Activated naive CD4-positive, alpha-beta T cell treated with Interleukin-2 at 50 U/mL for 16 hours (primary cell): ENCODE data around the gene TLCD1.
A peak's percentile ranks its signal among the peaks of the same experiment; 100 is the strongest.

Experiments
- DNase-seq: peaks from one replicate; pipeline ENCODE4 v3.0.0-alpha.2; 2020

Gene TLCD1

DNA sequence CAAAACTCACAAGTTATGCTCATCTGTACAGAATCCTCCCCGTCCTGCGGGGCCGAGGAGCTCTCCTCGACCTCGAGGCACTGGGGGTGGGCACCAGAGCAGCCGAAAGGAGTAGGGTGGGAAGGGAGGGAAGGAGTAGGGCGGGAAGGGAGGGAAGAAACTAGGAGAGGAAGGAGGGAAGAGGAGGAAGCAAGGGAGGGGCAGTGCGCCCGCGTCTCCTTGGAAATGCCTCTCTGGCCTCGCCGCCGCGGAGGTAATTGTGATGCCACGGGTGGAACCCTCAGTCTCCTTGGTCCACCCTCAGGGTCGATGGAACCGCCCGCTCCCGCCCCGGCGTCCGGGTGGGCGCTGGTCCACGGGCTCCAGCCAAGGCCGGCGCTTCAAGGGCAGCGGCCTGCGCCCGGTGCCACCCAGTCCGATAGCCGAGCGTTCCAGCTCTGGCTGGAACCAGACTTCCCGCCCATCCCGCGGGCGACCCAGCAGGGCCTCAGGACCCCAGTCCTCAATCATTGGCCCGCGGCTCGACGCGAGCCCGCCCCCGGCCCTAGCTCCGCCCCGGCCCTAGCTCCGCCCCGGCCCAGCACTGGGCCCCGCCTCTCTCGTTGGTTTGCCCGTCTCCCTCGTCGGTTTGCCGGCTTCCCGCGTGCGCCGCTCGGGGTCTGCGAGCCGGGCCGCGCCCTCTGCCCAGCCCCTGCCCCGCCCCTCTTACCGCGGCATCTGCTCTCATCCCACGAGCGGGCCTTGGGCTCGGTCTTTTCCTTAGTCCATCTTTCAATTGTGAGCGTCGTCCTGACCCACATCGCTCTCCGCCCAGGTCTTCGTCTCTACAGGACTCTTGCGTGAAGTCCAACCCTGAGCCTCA, 14.9 kb downstream of the TLCD1 start:
- DNase-seq: peak; percentile 92

DNA sequence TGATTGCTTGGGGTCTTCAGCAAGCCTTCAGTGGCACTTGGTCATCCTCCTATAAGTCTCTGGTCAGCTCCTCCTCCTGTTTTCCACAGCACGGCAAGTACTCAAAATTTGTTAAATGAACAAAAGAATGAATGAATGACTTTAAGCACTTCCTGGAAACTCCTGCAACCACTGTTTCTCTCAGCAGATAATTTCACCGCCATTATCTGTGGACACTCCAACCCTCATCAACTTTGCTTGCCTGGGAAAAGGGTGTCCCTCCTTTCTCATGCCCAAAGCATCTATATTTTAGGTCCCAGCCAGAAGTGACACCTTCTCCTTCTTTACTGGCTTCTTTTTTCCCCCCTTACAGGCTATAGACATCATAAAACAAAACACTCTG, 18.7 kb downstream of the TLCD1 start:
- DNase-seq: no peak

DNA sequence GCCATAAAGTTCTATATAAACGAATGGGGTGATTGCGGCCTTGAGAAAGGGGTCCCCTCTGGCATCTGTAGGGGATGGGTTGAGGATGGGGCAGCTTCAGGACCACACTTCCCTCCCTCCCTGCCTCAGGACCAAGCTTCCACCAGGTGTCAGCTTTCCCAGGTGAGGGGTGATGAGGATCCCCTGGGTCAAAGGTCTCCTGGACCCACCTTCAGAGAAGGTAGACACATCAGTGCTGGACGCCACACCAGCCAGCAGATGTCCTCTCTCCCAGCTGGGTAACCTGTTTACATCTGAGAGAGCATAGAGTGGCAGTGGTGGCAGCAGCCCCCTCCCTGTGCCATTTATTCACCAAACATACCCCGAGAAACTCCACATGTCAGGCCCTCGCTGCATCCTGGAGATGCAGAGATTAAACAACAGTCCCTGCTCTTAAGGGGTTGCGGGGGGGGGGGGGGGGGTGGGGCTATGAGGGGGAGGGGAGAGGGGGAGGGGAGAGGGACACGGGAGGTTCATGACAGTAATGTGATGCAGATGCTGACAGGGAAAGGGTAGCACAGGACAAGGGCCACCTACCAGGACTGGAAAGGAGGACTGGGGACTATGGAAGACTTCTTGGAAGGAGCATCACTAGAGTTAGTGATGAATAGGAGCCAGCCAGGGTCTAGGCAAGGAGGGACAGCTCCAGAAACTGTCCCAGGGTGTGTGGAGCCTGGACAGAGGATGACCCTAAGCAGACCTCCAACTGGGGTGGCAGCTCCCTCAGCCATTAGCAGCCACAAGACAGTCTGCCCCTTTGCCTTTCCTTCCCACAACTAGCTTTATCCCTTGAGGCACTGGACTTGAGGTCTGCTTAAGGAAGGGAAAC, 19.3 kb downstream of the TLCD1 start:
- no peak for DNase-seq

DNA sequence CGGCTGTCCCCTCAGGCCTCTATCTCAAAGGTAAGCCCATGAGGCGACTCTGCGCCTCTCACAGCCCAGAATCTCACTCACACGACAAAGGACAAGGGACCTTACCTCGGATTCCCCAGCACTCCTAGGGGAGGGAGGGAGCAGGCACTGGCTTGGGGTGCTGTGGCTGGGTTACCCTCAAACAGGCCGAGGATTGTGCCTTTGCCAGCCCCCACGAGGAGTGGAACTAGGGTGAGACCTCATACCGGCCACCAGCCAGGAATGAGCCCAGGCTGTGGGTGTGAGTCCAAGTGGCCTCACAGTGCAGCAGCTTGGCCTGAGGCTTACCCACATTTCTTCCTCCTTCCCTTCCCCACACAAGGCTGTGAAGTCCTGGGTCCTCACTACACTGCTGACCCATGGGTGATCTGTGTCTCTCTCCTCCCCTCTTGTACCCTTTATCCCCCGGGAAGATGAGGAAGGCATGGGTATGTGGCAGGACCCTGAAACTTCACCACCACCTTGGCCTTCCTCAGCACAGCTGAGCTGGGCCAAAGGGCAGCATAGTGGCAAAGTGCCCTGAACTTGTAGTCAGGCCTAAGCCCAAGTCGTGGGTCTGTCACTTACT, 20.2 kb downstream of the TLCD1 start:
- DNase-seq: no peak

DNA sequence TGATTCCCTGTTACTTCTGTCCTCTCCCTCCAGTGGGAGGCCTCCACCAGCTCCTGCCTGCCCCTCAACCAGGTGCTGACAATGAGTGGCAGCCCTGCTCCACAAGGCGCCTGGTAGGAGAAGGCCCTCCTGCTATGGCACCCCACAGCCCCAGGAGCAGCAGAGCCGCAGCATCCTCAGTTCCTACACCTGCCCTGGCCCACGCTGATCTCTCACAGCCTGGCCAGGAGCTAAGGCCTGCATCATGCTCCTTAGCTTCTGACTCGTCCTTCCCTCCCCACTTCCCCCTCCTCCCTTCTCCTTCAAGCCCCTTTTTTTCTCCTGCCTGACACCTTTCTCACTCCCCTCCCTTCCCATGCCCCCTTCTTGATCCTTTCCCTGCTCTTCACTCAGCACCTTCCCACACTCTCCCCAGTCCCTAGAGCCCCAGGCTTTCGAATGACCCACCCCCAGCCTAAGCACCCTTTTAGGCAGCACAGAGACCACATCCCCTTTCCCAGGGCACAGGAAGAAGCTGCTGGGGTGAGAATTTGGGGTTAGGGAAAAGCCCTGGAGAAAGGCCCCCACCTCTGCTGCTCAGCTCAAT, 20.9 kb downstream of the TLCD1 start:
- no peak for DNase-seq

DNA sequence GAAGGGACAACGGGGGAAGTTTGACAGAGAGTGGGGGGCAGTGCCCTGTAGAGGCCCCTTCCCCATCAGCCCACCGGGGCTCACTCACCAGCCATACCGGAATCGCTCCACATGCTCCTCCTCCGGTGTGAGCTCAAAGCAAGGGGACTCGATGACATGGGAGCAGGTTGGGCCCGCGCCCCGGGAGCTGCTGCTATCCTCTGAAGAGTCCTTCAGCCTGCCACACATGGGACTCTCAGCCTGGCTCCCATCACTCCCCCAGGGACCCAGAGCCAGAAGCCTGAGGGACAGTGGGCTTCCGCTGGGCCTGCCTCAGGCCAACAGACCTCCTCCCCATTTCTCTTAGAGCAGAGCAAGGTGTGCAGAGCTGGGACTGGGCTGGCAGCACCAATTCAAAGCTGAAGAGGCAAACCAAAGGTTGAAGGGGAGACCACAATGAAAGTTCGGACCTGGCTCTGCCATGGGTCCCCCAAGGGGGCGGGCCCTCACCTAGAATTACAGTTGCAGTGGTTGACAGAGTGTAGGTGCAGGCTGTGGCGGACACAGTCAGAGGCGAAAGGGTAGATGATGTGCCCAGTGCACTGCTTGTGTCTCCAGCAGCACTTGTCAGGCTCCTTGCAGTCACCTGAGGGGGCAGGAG, 21.7 kb downstream of the TLCD1 start:
- DNase-seq: no peak

DNA sequence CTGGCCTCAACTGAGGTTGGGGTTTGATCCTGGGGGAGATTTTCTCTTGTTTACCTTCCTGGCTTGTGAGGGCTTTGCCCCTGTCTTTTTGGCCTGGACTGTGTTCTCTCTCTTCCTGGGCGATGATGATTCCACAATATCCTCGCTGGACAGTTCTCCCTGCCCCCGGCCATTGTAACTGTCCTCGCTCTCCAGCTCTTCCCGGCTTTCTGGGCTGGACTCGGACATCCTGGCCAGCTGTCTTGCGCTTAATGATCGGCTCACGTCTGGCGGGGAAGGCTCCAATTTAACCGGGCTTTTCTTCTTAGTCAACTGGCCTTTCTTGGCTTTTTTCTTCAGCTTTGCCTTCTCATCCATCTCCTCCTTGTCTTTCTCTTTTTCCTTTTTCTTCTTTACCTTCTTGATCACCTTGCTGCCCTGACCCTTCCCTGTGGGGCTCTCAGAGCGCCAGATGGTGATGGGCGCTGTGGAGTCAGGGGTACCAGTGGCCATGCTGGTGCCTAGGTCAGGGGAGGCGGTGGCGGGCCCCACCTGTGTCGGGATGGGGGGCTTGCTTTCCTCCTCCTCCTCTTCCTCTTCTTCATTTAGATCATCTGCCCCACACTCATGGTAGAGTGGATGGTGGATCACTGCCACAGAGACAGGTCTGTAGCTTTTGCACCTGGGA, 22.3 kb downstream of the TLCD1 start:
- no peak for DNase-seq

DNA sequence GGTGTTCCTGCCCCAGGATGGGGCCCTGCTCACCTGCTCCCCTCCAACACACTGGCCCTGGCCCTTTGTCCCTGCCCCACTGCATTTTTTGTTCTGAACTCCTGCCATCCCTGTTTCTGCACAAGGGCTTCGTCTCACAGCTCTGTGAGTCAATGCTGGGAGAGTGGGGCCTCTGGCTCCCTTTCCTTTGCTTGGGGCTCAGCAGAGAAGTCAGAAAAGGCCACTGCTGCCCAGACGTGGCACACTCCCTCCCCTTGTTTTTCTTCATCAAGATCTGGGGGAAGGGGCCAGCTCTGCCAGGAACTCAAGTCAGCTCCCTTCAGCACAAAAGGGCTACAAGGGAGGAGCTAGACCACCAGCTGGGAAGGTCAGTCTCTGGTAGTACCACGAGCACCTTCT, 23.3 kb downstream of the TLCD1 start:
- no peak for DNase-seq

DNA sequence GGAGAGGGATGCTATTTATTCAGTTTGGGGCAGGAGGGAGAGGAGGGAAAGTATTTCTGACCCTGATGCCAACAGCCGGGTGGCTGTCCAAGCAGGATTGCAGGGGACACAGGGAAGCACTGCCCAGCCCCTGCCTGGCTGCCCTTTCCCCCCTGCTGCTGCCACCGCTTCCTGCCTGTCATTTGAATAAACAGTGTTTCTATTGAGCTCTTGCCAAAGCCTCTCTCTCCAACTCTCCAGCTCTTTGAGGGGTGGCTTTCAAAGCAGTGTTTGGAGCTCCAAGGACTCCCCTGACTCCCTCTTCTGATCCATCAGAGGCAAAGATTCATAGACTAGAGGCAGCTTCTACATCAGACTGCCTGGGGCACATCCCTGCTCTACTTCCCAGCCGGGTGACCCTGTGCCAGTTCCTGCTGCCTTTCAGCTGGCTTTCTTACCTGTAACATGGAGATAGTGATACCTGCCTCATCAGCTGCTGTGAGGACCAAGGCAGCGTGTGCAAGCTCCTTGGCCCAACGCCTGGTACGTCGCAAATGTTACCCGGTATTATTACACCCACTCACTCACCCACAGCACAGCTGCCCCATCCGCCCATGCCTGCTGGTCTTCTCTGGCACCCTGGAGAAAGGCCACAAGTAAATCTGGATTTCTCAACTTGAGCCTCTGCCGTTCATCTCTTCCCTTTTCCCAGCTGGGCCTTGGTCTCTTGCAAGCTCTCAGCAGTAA, 23.8 kb downstream of the TLCD1 start:
- no peak for DNase-seq

DNA sequence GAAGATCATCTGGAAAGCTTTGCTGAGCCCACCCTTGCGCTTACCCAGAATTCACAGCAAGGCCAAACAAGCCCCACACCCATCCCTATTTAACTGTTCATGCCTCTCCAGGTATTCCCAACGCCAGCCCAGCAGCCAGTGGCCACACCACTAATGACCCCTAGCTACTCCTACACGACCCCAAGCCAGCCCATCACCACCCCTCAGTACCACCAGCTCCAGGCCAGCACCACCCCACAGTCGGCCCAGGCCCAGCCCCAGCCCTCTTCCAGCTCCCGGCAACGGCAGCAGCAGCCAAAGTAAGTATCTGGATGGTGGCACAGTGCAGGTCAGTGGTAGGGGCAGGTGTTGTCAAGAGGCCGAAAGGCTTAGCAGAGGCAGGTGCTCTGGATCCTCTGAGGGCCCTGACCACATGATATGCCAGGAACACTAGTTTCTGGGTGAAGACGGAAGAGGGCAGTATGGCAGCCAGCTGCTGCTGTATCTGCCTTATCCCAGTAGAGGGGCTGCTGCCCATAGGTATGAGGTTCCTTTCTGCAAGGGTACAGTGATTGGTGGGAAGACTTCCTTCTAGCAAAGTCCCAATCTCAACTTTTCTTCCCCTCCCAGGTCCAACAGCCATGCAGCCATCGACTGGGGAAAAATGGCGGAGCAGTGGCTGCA, 25.1 kb downstream of the TLCD1 start:
- DNase-seq: no peak

DNA sequence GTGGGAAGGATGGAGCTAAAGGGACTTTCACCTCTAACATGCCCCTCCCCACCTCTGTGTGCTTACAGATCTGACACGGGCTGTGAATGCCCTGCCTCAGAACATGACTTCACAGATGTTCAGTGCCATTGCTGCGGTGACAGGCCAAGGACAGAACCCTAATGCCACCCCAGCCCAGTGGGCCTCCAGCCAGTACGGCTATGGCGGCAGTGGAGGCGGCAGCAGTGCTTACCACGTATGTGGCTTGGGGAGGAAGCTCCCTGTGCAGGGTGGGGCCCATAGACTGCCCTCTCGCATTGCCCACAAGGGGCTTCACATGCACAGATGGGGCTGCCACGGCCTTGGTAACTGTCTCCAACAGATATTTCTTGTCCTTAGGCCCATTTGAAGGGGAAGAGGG, 25.8 kb downstream of the TLCD1 start:
- DNase-seq: no peak

DNA sequence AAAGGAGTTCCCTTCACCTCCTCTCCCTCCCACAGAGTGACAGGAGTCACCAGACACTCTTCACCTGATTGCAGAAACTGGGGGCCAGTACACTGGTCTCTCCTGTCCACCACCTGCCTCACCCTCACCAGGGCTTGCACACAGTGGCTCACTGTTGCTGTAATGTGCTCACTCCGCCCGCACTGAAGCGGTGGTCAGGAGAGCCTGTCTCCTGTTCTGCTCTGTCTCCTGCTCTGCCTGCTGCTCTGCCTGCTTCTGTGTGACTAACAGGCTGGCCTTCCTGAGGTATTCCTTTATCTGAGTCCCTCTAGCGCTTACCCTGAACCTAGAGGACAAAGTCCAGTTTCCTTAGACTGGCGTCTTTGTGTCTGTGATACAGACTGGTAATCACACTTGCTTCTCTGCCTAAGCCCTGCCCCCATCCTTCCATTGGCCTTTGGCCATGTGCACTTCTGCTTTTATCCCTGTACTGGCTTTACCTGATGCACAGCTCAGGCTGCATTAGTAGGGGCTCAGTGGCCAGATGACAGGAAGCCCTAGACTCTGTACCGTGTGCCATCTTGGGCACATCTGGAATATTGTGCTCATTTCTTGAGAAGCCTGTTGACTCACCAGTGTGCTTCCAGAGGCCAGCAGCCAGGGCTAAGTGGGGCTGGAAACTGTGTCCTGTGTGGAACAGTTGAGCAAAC, 27.6 kb downstream of the TLCD1 start:
- no peak for DNase-seq

DNA sequence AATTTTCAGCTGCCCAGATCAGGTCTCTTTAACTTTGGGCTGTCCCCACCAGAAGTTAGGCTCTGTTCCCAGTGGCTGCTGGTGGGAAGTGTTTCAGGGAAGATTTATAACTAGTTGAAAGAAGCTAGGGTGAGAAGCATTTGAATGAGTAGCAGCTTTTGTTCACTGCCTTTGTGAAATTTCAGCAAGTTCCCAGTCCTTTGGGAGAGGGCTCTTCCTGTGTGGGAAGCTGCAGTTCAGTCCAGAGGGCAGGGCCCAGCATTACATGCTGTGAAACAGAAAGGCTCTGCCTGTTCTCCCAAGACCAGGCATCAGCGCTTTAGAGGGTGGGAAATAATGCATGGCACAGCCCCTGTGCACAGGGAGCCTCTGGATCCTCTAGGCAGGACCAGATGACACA, 32.2 kb downstream of the TLCD1 start:
- no peak for DNase-seq

DNA sequence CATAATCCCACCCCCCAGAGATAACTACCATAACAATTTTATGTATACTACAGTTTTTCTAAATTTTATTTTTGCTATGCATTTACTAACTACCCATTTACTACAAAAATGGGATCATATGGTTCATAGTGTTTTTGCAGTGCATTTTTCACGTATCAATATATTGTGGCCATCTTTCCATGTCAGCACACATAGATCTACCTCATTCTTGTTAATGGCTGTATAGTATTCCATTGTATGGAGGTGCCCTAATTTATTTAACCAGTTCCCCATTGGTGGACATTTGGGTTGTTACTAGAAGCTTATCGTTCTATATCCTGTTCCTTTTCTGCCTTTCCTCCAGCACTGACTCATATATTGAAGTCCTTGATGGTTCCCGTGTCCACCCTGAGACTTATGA, 37.0 kb downstream of the TLCD1 start:
- DNase-seq: no peak

DNA sequence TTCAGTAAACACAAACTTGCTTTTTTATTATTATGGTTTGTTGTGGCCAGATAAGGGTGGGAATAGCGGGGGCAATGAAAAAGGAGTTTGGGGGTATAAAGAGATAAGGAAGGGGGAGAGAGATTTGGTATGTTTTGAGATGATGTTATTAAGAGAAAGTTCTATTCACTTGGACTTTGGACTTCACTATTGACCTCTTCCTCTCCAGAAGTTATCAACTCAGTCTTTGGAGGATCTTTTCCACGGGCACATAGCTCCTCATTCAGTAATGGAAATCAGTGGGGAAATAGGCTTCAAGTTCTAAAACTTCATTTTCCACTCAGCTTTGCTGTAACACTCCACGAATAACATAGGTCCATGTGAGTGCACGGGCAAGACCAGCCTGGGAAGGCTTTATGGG, 37.6 kb downstream of the TLCD1 start:
- DNase-seq: no peak

DNA sequence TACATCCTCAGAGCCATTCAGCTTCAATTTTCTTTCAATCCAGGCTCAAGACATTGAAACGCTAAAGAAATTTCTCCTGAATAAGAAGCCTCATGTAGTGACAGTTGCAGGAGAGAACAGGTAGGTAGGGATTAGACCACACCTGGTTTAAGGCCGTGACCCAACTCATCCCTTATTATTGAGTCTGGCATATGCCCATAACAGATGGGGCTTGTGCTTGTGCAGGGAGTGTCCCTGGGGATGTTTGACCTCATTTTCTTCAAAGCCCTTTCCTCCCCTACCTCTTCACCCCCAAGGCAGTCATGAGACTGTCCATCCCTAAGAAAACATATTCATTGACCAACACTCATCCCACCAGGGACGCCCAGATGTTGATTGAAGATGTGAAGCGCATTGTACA, 39.7 kb downstream of the TLCD1 start:
- DNase-seq: no peak

DNA sequence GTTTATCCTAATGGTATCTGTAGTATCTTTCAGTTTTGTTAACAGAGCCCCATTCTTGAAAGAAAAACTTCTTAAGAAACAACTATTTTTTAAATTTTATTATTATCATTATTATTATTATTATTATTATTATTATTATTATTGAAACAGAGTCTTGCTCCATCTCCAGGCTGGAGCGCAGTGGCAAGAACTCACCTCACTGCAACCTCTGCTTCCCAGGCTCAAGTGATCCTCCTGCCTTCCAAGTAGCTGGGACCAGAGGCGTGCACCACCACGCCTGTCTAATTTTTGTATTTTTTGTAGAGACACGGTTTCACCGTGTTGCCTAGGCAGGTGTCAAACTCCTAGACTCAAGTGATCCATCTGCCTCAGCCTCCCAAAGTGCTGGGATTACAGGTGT, 40.7 kb downstream of the TLCD1 start:
- no peak for DNase-seq

DNA sequence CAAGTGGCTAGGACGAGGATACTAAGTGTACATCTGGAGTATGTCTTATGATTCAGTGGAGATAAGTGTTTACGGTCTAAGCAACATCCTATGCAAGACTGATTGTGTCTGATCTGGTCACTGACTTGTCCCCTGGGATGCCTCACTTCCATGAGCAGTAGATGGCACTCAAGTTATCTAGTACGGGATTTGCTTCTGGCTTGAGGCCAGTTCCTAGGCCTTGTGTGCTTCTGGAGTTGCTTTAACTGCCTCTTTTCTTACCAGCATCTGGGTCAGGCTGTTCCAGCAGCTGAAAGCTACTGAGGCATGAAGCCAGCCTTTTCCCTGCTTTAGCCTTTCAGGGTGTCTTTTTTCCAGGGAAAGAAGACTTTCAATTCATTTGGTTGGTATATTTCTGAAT, 41.1 kb downstream of the TLCD1 start:
- DNase-seq: no peak

DNA sequence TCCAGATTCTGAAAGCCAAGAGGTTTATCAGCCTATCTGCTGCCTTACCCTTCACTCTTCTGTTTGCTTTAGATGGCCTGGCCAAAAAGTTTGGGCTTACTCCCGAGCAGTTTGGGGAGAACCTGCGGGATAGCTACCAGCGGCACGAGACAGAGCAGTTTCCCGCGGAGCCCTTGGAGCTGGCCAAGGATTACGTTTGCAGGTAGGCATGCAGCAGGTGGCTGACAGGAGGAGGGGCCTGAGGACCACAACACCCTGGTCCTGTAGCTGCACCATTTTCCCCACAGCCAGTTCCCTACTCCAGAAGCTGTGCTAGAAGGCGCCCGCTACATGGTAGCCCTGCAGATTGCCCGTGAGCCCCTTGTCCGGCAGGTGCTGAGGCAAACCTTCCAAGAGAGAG, 43.4 kb downstream of the TLCD1 start:
- DNase-seq: no peak

DNA sequence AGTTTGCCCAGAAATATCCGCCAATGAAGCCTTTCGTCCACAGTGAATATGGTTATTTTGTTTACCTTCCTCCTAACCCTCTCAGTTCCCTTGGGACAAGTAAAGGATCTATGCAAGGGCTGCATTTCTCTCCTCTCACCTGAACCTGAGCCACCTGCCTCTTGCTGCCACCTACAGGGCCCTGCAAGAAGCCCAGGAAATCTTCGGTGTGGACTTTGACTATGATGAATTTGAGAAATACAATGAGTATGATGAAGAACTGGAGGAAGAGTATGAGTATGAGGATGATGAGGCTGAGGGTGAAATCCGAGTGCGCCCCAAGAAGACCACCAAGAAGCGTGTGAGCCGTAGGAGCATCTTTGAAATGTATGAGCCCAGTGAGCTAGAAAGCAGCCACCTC, 50.1 kb downstream of the TLCD1 start:
- DNase-seq: no peak
